ENCODE data around the gene HIBADH. TPM values are rescaled to one million over a fixed set of nuclear protein-coding genes. Genes with fewer than 3 reads are reported as not detected.

HIBADH gene
- total and polyA plus RNA-seq, 2 of the 4 experiments (the other 2 are of a cell fraction) = 36.6 to 52.5 TPM

GRCh38 chr7:27515933-27516332 is 146.8 kb downstream of the HIBADH start:
- H2BK120ac ChIP-seq (ENCODE audit: low read depth, low read length) = no peak overlapping the region
- H2BK20ac ChIP-seq (ENCODE audit: low read depth, low read length) = no peak overlapping the region
- no peak overlapping the region for H4K5ac ChIP-seq (ENCODE audit: low read depth, low read length)
- H3K27ac ChIP-seq (ENCODE audit: insufficient read depth, low read length) = no peak overlapping the region
- no peak overlapping the region for H4K8ac ChIP-seq (ENCODE audit: low read depth in 2 of 2, low read length in 2 of 2)
- H3K4ac ChIP-seq (ENCODE audit: low read depth, low read length) = no peak overlapping the region
- ChIA-PET CTCF (interaction anchor here (0.6 kb wide), 1 partner anchor 21 kb away, joined by 4 read pairs; no protein-coding TSS in a partner anchor), POLR2A (ENCODE audit: unreplicated experiment) (no interaction called here)
- H3K4me3 ChIP-seq (ENCODE audit: insufficient read depth, low read depth, low read length) = no peak overlapping the region
- no peak overlapping the region for H2AK9ac ChIP-seq (replicated peaks; ENCODE audit: low read depth, low read length, poor library complexity)
- H2BK15ac ChIP-seq (ENCODE audit: low read depth, low read length) = no peak overlapping the region
- H3K9ac ChIP-seq (ENCODE audit: low read depth, low read length) = no peak overlapping the region
- ATAC-seq (ENCODE audit: low read depth) (no peak), DNase-seq (no peak)
- H3K79me1 ChIP-seq (ENCODE audit: low read depth in 1 of 2, low read length in 2 of 2) = no peaks in the 10 kb centered on the region
- no peak overlapping the region for H3K23ac ChIP-seq (ENCODE audit: low read depth, low read length)
- H4K91ac ChIP-seq (ENCODE audit: insufficient read depth, low read depth, low read length) = no peak overlapping the region
- H3K9me1 ChIP-seq (ENCODE audit: insufficient read depth, low read length) = peaks cover 3% of the 10 kb centered on the region; the same call in 1 of the 2 replicates
- no peak overlapping the region for H3K56ac ChIP-seq (ENCODE audit: extremely low read depth, insufficient read depth, low read length)
- in situ Hi-C loops (cut with MboI; ENCODE audit: low sequenced_read_pairs) (no loop called here), dilution Hi-C loops (cut with HindIII; ENCODE audit: low sequenced_read_pairs, unreplicated experiment) (no loop called here), intact Hi-C loops (cut with micrococcal nuclease) (no loop called here)
- H4K20me1 ChIP-seq (ENCODE audit: insufficient read depth, low read length) = no peaks in the 10 kb centered on the region
- H3K4me1 ChIP-seq (ENCODE audit: control insufficient read depth, insufficient read depth, low read length) = peaks cover 2% of the 10 kb centered on the region; the same call in 1 of the 2 replicates
- H3K36me3 ChIP-seq (ENCODE audit: control insufficient read depth, insufficient read depth, low read length) = no peaks in the 10 kb centered on the region
- no peak for TF ChIP-seq MAFK (IDR thresholded peaks at IDR 0.05; ENCODE audit: low read depth, low read length)
- TF ChIP-seq CHD1 (IDR thresholded peaks at IDR 0.05; ENCODE audit: low read depth, low read length) = no peak
- no peak for TF ChIP-seq SMC3 (IDR thresholded peaks at IDR 0.05; ENCODE audit: low read depth, low read length)
- no peak for TF ChIP-seq BHLHE40 (IDR thresholded peaks at IDR 0.05; ENCODE audit: low read depth, low read length)
- TF ChIP-seq CTCF (conservative IDR thresholded peaks at IDR 0.05; ENCODE audit: low read depth, low read length) = no peak
- TF ChIP-seq NFE2L2 (IDR thresholded peaks at IDR 0.05; ENCODE audit: low read depth, low read length) = no peak
- no peak for TF ChIP-seq USF2 (IDR thresholded peaks at IDR 0.05; ENCODE audit: low read depth, low read length)
- no peak for TF ChIP-seq FOS (IDR thresholded peaks at IDR 0.05; ENCODE audit: low read depth, low read length)
- no peak for TF ChIP-seq MAZ (IDR thresholded peaks at IDR 0.05; ENCODE audit: borderline replicate concordance, low read depth, low read length)
- no peak for TF ChIP-seq RFX5 (IDR thresholded peaks at IDR 0.05; ENCODE audit: low read depth, low read length)
- no peak for TF ChIP-seq MXI1 (IDR thresholded peaks at IDR 0.05; ENCODE audit: borderline replicate concordance, low read depth, low read length)
- TF ChIP-seq ELK1 (IDR thresholded peaks at IDR 0.05; ENCODE audit: borderline replicate concordance, low read depth, low read length) = no peak
- TF ChIP-seq RAD21 (IDR thresholded peaks at IDR 0.05; ENCODE audit: low read length) = no peak
- no peak overlapping the region for H2AFZ ChIP-seq (replicated peaks; ENCODE audit: low read length, poor library complexity)
- no peak overlapping the region for H3K14ac ChIP-seq (replicated peaks; ENCODE audit: low read depth, low read length)
- no peak overlapping the region for H3K18ac ChIP-seq (ENCODE audit: low read depth, low read length)
- WGBS, 2 experiments (ENCODE audit: extremely low coverage in 2 of 2, insufficient read length in 1 of 2) = no CpG with 5 or more reads among the region's 4 CpGs
- no peak overlapping the region for H2AK5ac ChIP-seq (ENCODE audit: low read depth, low read length)
- no peaks in the 10 kb centered on the region for H3K27me3 ChIP-seq (ENCODE audit: control insufficient read depth, insufficient read depth, low read length)
- no peak overlapping the region for H2BK5ac ChIP-seq (ENCODE audit: low read depth, low read length, poor library complexity, severe bottlenecking)
- no peak overlapping the region for H3K4me2 ChIP-seq (ENCODE audit: low read depth, low read length)
- BruUV-seq (replicated peaks) = no TSS peak
- no peaks in the 10 kb centered on the region for H3K9me3 ChIP-seq (ENCODE audit: control insufficient read depth, insufficient read depth, low read length)

Data from IMR-90 (cell line).